ENCODE data around the gene DHRS13.

The DHRS13 gene

GRCh38 chr17:28858801-28859355, 44.0 kb downstream of the DHRS13 start:
- Histone ChIP-seq H3K4me3 (ENCODE audit: low read depth, low read length) (no peak overlapping the region), H3K79me1 (ENCODE audit: low read length) (peaks cover 6% of the 10 kb centered on the region), H3K4me1 (ENCODE audit: control insufficient read depth in 1 of 2, insufficient read depth in 2 of 2, low read length in 2 of 2) (peaks cover 0 to 6% of the 10 kb centered on the region in 2 experiments), H4K12ac (ENCODE audit: low read depth, low read length) (no peak overlapping the region), H3K27me3 (ENCODE audit: insufficient read depth, low read length) (no peaks in the 10 kb centered on the region), H3K36me3 (ENCODE audit: control insufficient read depth in 1 of 2, insufficient read depth in 2 of 2, low read length in 2 of 2) (peaks cover 25 to 36% of the 10 kb centered on the region in 2 experiments), H3K4me2 (ENCODE audit: low read length) (no peak overlapping the region), H2BK120ac (ENCODE audit: insufficient read depth, low read length, poor library complexity) (no peak overlapping the region), H3K9ac (ENCODE audit: low read length) (no peak overlapping the region), H3K79me2 (ENCODE audit: control insufficient read depth, insufficient read depth, low read length, poor library complexity) (peaks cover 3% of the 10 kb centered on the region), H2BK12ac (ENCODE audit: low read length) (no peak overlapping the region), H3K14ac (ENCODE audit: low read length) (no peak overlapping the region), H3K9me3 (ENCODE audit: insufficient read depth, low read depth, low read length) (peaks cover 2% of the 10 kb centered on the region), H2AK5ac (ENCODE audit: low read length) (no peak overlapping the region), H3K4ac (ENCODE audit: low read depth, low read length) (no peak overlapping the region), H2AFZ (ENCODE audit: insufficient read depth, low read length, poor library complexity) (no peak overlapping the region), H3K27ac (ENCODE audit: low read depth, low read length) (no peak overlapping the region), H4K91ac (ENCODE audit: low read depth, low read length) (no peak overlapping the region), H3K23ac (ENCODE audit: low read length) (no peak overlapping the region), H2BK5ac (ENCODE audit: low read depth, low read length, poor library complexity) (no peak overlapping the region), H3K18ac (ENCODE audit: low read length) (no peak overlapping the region), H4K8ac (ENCODE audit: low read depth, low read length) (no peak overlapping the region)
- no CpG with 5 or more reads among the region's 2 CpGs for whole genome bisulfite sequencing (ENCODE audit: extremely low coverage, insufficient coverage, insufficient read length)
- DNase-seq = no peak

DNA sequence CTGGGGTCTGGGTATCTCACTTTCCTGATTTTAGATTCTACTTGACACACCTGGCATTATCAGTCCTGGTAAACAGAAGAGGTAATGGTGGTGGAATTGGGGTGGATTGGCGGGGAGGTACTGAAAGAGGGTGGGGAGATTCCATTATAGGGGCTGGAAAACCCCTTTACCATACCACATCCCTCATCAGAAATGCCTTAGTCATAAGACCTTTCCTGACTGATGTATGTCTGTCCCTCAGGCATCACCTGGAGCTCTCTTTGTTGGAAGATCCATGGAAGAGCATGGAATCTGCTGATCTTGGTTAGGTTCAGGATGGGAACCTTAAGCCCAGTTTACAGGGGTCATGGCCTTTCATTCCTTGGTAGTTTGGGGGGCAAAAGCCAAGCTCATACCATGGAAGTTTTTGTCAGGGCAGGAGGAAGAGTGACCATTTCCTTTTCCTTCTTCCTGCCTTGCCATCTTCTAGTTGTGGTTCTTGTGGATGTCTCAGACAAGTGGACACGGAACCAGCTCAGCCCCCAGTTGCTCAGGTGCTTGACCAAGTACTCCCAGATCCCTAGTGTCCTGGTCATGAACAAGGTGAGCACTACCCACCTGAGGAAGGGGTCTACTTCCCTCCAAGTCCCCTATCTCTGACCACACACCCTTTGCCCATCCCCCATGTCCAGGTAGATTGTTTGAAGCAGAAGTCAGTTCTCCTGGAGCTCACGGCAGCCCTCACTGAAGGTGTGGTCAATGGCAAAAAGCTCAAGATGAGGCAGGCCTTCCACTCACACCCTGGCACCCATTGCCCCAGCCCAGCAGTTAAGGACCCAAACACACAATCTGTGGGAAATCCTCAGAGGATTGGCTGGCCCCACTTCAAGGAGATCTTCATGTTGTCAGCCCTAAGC, 44.7 kb downstream of the DHRS13 start:
- Histone ChIP-seq H2BK120ac (ENCODE audit: insufficient read depth, low read length, poor library complexity) (no peak overlapping the region), H3K23ac (ENCODE audit: low read length) (no peak overlapping the region), H3K36me3 (ENCODE audit: control insufficient read depth in 1 of 2, insufficient read depth in 2 of 2, low read length in 2 of 2) (peaks cover 25 to 36% of the 10 kb centered on the region in 2 experiments), H4K91ac (ENCODE audit: low read depth, low read length) (no peak overlapping the region), H4K12ac (ENCODE audit: low read depth, low read length) (no peak overlapping the region), H2AK5ac (ENCODE audit: low read length) (no peak overlapping the region), H2AFZ (ENCODE audit: insufficient read depth, low read length, poor library complexity) (no peak overlapping the region), H3K4me1 (ENCODE audit: control insufficient read depth in 1 of 2, insufficient read depth in 2 of 2, low read length in 2 of 2) (peaks cover 0 to 6% of the 10 kb centered on the region in 2 experiments), H3K9ac (ENCODE audit: low read length) (no peak overlapping the region), H3K14ac (ENCODE audit: low read length) (no peak overlapping the region), H3K9me3 (ENCODE audit: insufficient read depth, low read depth, low read length) (peaks cover 2% of the 10 kb centered on the region), H3K27ac (ENCODE audit: low read depth, low read length) (no peak overlapping the region), H3K18ac (ENCODE audit: low read length) (no peak overlapping the region), H3K27me3 (ENCODE audit: insufficient read depth, low read length) (no peaks in the 10 kb centered on the region), H2BK5ac (ENCODE audit: low read depth, low read length, poor library complexity) (no peak overlapping the region), H3K79me1 (ENCODE audit: low read length) (peaks cover 6% of the 10 kb centered on the region), H3K4me2 (ENCODE audit: low read length) (no peak overlapping the region), H3K4me3 (ENCODE audit: low read depth, low read length) (no peak overlapping the region), H3K4ac (ENCODE audit: low read depth, low read length) (no peak overlapping the region), H3K79me2 (ENCODE audit: control insufficient read depth, insufficient read depth, low read length, poor library complexity) (peaks cover 3% of the 10 kb centered on the region), H2BK12ac (ENCODE audit: low read length) (no peak overlapping the region), H4K8ac (ENCODE audit: low read depth, low read length) (no peak overlapping the region)
- no peak for DNase-seq
- WGBS (ENCODE audit: extremely low coverage, insufficient coverage, insufficient read length) = no CpG with 5 or more reads among the region's 3 CpGs

DNA sequence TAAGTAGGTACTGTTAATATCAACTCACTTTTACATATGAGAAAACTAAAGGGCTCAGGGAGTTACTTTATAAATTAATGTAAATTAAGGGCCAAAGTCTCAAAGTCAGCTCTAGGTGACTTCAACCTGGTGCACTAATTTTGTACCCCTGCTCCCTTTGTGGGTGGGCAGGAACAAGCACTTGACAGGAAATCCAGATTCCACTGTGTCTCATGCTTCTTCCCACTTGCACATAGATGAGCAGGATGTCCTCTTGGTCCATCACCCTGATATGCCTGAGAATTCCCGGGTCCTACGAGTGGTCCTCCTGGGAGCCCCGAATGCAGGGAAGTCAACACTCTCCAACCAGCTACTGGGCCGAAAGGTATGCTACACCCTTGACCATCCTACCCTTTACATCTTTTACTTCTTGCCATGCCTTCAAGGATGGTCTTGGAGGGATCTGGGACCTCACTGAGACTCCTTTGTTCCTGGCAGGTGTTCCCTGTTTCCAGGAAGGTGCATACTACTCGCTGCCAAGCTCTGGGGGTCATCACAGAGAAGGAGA, 46.8 kb downstream of the DHRS13 start:
- no peak overlapping the region for H4K12ac ChIP-seq (ENCODE audit: low read depth, low read length)
- no peak overlapping the region for H3K23ac ChIP-seq (ENCODE audit: low read length)
- peaks cover 6% of the 10 kb centered on the region for H3K79me1 ChIP-seq (ENCODE audit: low read length)
- H4K8ac ChIP-seq (ENCODE audit: low read depth, low read length) = no peak overlapping the region
- no peak overlapping the region for H3K4me3 ChIP-seq (ENCODE audit: low read depth, low read length)
- H2BK12ac ChIP-seq (ENCODE audit: low read length) = no peak overlapping the region
- H3K4me1 ChIP-seq (ENCODE audit: control insufficient read depth in 1 of 2, insufficient read depth in 2 of 2, low read length in 2 of 2) = peaks cover 0 to 6% of the 10 kb centered on the region in 2 experiments
- no peak overlapping the region for H3K4me2 ChIP-seq (ENCODE audit: low read length)
- H3K4ac ChIP-seq (ENCODE audit: low read depth, low read length) = no peak overlapping the region
- no peak overlapping the region for H2BK5ac ChIP-seq (ENCODE audit: low read depth, low read length, poor library complexity)
- H3K27me3 ChIP-seq (ENCODE audit: insufficient read depth, low read length) = no peaks in the 10 kb centered on the region
- H3K79me2 ChIP-seq (ENCODE audit: control insufficient read depth, insufficient read depth, low read length, poor library complexity) = peaks cover 3% of the 10 kb centered on the region
- no peak overlapping the region for H2AFZ ChIP-seq (ENCODE audit: insufficient read depth, low read length, poor library complexity)
- no peak overlapping the region for H3K9ac ChIP-seq (ENCODE audit: low read length)
- no peak for DNase-seq
- no peak overlapping the region for H4K91ac ChIP-seq (ENCODE audit: low read depth, low read length)
- no peak overlapping the region for H3K14ac ChIP-seq (ENCODE audit: low read length)
- H3K18ac ChIP-seq (ENCODE audit: low read length) = peak overlapping the region; percentile 29
- H3K36me3 ChIP-seq (ENCODE audit: control insufficient read depth in 1 of 2, insufficient read depth in 2 of 2, low read length in 2 of 2) = peaks cover 25 to 36% of the 10 kb centered on the region in 2 experiments
- peaks cover 2% of the 10 kb centered on the region for H3K9me3 ChIP-seq (ENCODE audit: insufficient read depth, low read depth, low read length)
- no CpG with 5 or more reads among the region's 5 CpGs for WGBS (ENCODE audit: extremely low coverage, insufficient coverage, insufficient read length)
- no peak overlapping the region for H2AK5ac ChIP-seq (ENCODE audit: low read length)
- no peak overlapping the region for H3K27ac ChIP-seq (ENCODE audit: low read depth, low read length)
- H2BK120ac ChIP-seq (ENCODE audit: insufficient read depth, low read length, poor library complexity) = no peak overlapping the region

DNA sequence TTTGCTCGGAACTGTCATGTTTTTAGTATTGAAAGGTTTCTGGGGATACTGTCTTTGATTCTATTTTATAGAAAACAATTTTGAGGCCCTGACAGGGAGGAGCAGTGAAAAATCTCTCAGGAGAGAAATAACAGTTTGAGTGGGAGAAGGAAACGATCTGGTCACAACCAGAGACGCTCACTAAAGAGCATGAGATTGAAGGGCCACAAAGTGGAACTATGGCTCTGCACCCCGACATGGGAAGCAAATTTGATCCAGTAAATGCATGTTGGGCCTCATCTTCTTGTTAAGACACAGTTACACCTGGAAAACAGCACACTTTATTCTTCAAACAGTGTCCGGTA, 47.6 kb downstream of the DHRS13 start:
- Histone ChIP-seq H2AFZ (ENCODE audit: insufficient read depth, low read length, poor library complexity) (peak overlapping the region; percentile 86), H2BK120ac (ENCODE audit: insufficient read depth, low read length, poor library complexity) (no peak overlapping the region), H3K79me1 (ENCODE audit: low read length) (peaks cover 6% of the 10 kb centered on the region), H3K4ac (ENCODE audit: low read depth, low read length) (no peak overlapping the region), H3K9me3 (ENCODE audit: insufficient read depth, low read depth, low read length) (peaks cover 2% of the 10 kb centered on the region), H3K36me3 (ENCODE audit: control insufficient read depth in 1 of 2, insufficient read depth in 2 of 2, low read length in 2 of 2) (peaks cover 21 to 31% of the 10 kb centered on the region in 2 experiments), H3K18ac (ENCODE audit: low read length) (peak overlapping the region; percentile 64), H2BK5ac (ENCODE audit: low read depth, low read length, poor library complexity) (no peak overlapping the region), H3K4me2 (ENCODE audit: low read length) (peak overlapping the region; percentile 83), H4K12ac (ENCODE audit: low read depth, low read length) (peak overlapping the region; percentile 76), H3K79me2 (ENCODE audit: control insufficient read depth, insufficient read depth, low read length, poor library complexity) (peaks cover 3% of the 10 kb centered on the region), H3K9ac (ENCODE audit: low read length) (peak overlapping the region; percentile 95), H3K14ac (ENCODE audit: low read length) (peak overlapping the region; percentile 50), H3K27me3 (ENCODE audit: insufficient read depth, low read length) (no peaks in the 10 kb centered on the region), H4K8ac (ENCODE audit: low read depth, low read length) (peak overlapping the region; percentile 91), H3K4me3 (ENCODE audit: low read depth, low read length) (peak overlapping the region; percentile 93), H2AK5ac (ENCODE audit: low read length) (no peak overlapping the region), H3K27ac (ENCODE audit: low read depth, low read length) (peak overlapping the region; percentile 15), H3K23ac (ENCODE audit: low read length) (no peak overlapping the region), H2BK12ac (ENCODE audit: low read length) (no peak overlapping the region), H4K91ac (ENCODE audit: low read depth, low read length) (peak overlapping the region; percentile 59), H3K4me1 (ENCODE audit: control insufficient read depth in 1 of 2, insufficient read depth in 2 of 2, low read length in 2 of 2) (peaks cover 0 to 6% of the 10 kb centered on the region in 2 experiments)
- no CpG with 5 or more reads among the region's 5 CpGs for WGBS (ENCODE audit: extremely low coverage, insufficient coverage, insufficient read length)
- no peak for DNase-seq
